Mesenteric fat pad (tissue), 1 donor: ENCODE results near the gene AJAP1. TPM values are rescaled to one million over a fixed set of nuclear protein-coding genes. Genes with fewer than 3 reads are reported as not detected.

Experiments
- DNase-seq: peaks from one replicate; pipeline ENCODE4 v3.0.0-alpha.2; 2020; ENCODE audit warnings: low spot score
- total RNA-seq: library from RNA; stranded (reverse); fragmentation: NEBNext Ultra II Directional; extraction: Animal tissue kit (Norgen Biotek cat#: 25700); gene quantifications from one replicate; pipeline ENCODE4 v1.2.1, GENCODE V29; 2021
- donor health status: DM: yes; HTN: yes; CAD: no.

Gene AJAP1
- total RNA-seq, 1 donor from 2014 or later: 0.55 TPM

DNA sequence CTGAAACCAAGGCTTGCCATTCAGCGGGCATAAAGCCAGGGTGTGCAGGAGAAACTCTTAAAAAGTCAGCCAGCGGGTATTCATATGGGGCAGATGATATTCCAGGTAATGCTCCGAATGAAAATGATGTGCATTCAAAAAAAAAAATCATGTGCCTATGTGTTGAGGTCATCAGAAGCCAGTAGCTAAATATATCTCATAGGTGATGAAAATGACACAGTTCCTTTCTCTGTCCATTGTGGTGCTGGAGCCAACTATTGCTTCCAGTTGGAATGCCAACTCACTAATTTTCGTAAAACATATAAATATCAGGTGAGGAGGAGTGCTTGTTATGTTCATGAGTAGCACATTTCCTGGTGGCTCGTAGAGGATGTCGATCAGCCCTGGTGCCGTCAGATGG is 23.2 kb downstream of the AJAP1 start:
- no peak for DNase-seq

DNA sequence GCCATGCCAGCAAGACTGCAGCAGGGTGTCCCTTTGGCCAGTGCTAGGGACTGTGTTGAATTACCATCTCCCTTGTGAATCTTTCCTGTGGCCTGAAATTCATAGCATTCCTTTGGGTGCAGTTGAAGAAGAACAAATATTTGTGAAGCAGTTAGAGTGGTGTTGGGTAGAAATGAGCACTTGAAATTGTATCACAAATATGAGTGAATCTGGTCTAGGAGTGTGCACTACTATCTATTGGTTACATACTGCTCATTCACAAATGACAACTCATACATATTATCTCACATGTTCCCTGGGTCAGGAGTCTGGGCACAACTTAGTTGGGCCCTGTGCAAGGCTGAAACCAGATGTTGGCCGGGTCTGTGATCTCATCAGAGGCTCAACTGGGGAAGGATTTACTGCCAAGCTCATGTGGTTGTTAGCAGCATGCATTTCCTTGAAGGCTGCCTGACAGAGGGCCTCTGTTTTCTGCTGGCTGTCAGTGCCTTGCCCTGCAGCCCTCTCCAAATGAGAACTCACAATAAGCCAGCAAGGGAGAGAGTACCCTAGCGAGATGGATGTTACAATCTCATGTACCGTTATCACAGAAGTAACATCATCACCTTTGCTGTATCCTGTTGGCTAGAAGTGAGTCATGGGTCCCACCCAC is 23.8 kb downstream of the AJAP1 start:
- DNase-seq: no peak

DNA sequence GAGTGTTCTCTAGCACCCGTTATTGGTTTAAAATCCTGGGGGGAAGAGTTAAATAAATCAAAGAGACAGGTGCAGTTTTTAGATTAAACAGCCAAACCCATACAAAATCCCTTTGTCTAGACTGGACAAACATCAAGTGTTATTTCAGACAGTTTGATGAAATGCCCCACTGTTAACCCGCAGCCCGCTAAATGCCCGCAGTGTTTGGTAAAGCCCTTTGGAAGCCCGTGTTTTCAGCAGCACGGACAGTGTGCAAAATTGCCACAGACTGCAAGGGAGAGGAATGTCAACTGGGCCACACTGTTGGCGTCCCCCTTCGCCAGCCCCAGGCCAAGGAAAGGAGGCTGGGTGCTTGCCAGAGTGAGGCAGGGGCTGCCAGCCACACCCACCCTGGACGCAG is 26.6 kb downstream of the AJAP1 start:
- no peak for DNase-seq

DNA sequence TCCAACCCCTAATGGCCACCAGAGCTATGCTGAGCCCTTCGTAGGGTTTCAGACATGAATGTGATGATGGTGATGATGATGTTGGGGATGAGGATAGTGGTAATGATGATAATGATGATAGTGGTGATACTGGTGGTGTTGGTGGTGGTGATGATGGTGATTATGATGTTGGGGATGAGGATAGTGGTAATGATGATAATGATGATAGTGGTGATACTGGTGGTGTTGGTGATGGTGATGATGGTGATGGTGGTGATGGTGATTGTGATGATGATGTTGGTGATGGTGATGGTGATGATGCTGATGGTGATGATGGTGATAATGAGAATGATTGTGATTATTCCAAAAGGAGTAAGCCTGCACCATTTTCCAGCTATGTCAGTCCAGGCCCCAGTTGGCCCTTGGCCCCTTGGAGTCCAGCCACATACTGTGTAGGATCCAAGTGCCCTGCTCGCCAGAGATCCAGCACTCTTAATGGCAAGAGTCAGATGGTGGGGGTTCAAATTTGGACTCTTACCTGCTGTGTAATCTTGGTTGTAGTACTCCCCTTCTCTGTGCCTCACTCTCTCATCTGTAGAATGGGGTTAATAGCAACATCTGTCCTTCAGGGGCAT is 28.3 kb downstream of the AJAP1 start:
- no peak for DNase-seq

DNA sequence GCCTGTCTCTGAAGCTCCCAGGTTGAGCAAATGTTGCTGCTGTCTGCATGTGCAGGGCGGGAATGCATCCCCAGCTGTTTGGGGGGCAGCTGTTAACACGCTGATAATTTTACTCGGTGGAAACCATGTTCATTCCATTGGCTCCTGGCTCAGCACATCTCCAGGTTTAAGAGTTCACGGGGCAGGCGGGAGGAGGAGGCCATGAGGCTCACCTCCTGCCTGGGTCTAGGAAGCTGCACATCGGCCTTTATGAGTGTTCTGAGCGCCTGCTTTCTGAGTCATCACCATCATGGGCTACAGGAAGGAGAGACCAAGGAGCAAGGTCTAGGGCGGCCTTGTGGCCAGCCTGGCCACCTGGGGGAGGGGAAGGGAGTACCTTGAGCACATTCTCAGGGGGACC is 29.7 kb downstream of the AJAP1 start:
- DNase-seq: no peak

DNA sequence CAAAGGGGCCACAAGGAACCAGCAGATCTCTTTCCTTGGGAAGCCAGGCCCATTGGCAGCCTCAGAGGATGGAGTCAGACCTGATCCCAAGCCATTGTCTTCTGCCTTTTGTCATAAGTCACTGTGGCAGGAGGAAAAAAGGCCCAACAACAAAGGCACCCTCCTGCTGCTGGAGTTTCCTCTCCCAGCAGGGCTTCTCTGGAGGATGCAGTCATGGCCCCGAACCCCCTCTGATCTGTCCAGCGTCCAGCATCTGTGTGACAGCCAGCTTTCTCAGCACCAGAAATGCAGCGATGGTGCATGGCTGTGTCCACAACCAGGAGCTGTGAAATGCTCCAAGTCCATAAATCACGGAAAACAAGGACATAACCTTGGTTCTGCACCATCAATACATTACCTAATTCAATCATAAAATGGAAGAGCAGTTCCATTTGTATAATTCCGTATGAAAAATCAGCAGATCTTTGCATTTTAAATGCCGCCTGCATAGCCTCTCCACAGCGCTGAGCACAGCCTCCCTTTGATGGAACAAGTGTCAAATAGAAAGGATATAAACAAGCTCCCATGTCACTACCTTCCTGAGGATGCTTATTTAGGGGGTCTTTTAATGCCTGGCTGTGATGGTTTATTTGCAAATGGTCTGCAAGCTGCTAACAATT is 30.6 kb downstream of the AJAP1 start:
- no peak for DNase-seq

DNA sequence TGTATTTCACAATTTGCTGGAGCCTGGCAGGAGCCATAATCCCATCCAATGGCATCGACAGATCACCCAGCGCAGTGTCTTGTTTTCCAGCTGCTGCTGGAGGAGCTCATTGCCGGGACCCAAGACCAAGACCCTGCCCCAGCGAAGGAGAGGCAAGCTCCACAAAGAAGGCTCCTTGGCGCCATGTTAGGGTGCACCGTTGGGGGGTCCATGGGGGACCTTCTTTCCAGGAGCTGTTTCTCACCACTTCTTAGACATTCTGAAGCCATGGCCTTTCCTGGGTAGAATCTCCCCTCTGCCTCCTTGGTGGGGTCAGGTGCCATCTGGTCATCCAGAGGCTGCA is 31.1 kb downstream of the AJAP1 start:
- no peak for DNase-seq

DNA sequence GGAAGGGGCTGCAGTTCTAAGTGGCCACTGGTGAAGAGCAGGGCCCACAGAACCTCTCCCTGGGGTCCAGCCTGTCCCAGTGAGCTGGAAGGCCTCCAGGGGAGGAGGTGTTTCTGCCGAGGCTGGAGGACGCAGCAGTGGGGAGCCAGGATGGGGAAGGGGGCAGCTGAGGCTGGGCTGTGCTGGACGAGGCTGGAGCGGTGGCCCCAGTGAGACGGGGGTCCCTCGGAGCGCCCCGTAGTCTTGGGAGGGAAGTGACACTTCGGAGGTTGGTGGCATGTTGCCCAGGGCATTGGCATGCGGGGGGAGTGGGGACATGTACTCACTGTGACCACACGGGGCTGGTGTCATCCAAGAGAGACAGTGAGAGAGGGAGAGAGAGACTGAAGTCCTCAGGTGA is 33.5 kb downstream of the AJAP1 start:
- DNase-seq: no peak

DNA sequence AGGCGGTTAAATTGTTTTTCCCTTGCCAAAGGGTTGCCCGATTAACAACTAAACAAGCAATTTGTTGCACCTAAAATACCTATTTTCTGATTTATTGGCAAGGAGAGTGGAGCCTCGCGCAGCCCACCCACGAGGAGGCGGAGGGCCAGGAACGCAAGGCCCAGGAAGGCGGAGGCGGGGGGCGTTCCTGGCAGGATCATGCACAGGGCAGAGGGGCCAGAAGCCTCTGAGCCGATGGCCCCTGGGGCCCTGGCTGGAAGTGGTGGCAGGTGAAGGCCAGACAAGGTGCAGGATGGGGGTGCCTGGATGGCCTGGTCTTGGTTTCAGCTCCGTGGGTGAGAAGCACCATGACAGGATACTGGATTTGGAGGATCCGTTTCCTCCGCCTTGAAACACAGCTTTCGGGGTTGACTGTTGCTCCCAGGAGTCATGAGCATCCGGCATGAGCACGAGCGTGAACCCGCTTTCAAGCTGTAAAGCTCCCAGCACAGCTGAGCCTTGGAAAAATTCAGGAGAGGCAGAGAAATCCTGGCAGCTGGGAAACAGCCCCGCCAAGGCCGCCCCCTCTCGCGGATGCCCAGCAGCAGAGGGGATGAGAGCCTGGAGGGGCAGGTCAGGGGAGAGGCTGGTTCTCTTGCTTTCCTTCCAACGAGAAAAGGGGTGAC is 35.0 kb downstream of the AJAP1 start:
- no peak for DNase-seq

DNA sequence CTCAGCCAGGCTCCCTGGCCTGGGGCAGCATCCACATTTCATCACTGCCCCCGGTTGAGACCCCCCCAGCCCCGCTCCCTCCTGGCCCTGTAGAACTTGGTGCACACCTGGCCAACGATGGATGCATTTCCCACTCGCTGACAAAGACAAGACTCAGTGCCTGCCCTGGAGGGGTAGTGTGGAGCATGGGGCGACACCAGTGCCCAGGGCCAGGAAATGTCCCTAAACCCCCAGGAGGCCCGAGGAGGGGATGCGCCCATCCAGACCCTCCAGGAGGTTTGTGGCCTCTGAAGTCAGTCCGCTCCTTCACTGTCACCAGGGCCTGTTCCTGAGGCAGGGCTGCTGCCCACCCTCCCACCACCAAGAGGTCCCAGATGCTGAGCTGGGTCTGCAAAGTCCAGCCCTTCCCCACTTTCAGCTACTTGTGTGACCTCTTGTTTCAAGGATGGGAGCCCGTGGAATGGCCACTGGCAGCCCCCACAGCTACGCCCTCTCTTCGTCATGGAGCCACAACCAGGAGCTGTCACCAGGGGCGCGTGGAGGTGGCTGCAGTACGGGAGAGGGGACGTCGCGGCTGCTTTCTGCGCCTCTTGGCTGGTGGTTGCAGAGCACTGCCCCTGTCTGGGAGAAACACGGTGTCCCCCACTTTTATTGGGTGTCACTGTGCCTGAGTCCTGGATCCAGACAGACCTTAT is 35.7 kb downstream of the AJAP1 start:
- DNase-seq: no peak

DNA sequence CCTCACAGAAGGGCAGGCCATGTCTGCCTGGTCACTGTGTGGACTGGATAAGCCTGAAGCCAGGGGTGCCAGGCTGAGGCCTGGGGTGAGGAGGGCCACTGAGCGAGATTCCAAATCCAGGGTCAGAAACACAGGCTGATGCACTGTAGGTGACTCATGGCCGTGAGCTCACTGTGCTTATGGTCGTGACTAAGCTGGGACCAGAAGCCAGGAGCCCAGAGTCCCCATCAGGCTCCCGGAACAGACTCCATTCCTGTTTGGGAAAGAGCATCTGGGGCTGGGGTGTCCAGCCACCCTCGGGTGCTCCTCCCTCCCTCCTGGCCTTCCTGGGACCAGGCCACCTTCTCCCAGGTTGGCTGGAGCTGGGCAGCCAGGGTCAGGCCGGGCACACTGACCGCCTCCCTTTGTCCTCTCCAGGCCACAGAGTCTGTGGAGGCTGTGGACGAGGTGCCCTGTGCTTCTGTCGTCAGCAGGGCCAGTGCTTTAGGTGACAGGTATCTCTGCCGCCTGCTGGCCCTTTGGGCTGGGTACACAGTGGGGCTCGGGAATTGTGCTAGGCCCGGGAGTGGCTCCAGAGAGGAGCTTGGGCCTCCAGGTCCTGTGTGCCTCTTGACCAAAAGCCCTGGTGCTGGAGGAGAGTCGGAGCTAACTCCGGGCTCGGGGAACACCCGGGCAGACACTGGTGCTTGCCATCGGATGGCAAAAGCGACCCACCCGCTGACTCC is 36.7 kb downstream of the AJAP1 start:
- no peak for DNase-seq

DNA sequence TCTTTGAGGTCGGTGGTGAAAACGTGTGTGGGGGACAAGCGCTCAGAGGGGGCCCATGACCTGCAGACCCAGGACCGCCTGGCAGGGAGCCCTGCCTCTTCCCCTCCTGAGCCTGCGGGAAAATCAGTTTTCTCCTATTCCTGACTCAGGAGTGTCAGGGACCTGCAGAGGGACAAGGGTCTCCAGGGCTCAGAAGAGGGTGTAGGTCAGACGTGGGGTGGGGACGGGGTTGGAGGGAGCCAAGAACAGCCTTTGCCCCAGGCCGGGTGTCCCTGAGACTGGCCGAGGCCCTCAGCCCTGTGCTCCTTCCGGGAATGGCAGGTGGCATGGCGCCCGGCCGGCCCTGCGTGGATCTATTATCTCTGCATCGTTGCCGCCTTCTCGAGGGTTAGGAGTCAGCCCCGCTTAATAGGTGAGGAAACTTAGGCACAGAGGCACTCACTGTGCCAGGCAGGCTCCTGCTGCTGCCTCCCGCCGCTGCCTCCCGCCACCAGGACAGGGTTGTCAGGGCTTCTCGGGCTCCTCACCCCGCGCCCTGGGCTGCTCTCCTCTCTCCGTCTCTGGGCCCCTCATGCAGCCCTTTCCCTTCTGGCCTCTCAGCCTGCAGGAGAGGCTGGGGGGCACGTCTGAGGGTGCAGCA is 37.5 kb downstream of the AJAP1 start:
- no peak for DNase-seq

DNA sequence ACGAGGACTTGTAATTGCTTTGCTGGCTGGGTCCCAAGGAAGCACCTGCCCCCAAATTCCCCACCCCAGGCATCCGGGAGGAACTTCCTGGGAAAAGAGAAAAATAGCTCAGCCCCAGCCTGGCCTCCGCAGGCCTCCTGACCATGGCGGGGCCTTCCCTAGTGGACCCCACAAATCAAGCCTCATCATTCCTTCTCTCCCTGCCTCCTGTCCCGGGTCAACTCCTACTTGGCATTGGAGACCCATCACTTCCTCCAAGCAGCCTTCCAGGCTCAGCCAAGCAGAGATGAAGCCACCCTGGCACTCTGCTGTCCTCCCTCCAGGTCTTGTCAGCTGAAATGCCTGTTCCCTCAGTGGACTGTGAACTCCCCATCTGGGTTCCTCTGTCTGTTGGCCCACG is 38.0 kb downstream of the AJAP1 start:
- no peak for DNase-seq

DNA sequence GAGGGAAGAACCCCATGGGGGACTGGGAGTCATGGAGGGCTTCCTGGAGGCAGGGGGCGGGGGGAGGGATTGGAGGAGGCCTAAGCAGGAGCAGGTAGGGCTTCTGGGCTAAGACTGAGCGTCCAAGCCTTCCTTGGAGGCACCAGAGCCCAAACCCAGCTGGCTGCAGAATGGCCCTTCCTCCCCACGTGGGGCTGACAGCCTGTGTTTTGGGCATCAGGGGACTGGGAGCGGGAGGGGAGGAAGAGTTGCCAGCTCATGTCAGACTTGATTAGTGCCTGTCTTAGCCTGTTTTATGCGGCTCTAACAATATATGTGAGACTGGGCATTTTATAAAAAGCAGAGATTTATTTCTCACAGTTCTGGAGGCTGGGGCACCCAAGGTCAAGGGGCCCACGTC is 38.9 kb downstream of the AJAP1 start:
- no peak for DNase-seq

DNA sequence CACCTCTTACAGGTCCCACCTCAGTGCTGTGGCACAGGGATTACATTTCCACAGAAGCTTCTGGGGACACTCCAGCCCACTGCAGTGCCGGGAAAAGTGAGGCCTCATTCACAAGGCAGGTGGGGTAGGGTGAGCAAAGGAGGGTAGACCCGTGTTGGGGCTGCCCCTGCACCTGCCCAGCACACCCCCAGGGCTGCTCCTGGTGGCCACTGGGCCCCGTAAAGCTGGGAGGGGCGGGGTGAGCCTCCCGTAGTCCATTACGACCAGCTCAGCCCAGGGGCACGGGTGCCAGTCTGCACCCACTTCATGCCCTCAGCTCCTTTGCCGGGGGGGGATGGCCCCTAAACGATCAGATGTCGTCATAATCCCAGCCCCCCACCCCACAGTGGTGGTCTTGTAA is 39.5 kb downstream of the AJAP1 start:
- DNase-seq: no peak

DNA sequence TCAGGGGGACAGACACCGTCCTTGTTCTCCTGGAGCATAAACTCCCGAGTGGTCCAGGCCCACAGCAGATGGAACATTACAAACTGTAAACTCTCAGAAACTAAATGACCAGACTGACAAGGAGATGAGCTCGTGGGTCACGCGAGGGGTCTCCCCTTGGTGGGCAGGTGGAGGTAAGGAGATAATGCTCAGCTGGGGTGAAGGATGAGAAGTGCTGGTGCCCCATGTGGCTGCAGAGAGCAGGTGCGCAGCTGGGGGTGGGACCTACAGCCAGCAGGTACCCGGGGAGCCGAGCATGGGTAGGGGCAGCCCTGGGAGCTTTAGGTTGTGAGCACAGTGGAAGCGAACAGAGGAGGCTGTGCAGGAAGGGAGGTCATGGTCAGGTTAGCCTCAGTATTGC is 40.1 kb downstream of the AJAP1 start:
- DNase-seq: no peak

DNA sequence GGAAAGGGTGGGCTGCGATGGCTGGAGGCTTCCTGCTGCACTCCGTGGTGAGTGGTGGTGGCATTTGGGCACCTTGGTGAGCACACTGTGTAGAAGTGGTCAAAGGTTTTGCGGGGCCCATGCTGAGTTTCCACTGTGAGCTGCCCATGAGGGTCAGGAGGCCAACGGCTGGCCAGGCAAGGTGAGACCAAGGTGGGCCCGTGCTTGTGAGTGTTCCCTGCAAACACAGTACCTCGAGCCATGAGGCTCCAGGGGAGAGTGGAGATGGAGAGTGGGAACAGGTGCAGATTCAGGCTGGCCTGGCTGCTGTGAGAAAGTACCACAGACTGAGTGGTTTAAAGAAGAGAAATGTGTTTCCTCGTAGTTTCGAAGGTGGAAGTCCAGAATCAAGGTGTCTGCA is 40.8 kb downstream of the AJAP1 start:
- DNase-seq: no peak

DNA sequence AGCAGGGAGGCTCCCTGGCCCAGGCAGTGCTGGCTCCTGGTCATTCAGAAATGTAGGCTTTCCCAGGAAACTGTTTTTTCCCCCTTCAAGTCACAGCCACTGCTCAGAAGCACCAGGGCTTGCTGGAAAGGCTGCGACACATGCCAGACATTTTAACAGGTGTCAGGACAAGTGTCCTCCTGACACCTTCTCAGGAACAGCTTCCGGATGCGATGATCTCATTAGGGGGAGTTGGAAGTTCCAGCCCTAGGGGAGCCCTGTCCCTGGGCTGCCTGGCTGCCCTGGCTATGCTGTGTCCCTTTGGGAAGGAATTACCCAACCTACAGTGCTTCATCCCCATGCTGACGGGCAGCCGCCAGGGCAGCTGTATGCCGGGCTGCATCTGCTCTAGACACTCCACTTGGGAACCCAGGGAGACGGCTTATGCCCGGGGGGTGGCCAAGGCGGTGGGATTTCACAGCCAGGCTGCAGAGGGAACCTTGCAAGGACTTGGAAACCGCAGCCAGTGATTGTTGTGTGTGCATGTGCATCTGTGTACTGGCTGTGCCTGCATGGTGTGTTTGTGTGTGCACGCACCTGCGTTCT is 41.8 kb downstream of the AJAP1 start:
- DNase-seq: no peak

DNA sequence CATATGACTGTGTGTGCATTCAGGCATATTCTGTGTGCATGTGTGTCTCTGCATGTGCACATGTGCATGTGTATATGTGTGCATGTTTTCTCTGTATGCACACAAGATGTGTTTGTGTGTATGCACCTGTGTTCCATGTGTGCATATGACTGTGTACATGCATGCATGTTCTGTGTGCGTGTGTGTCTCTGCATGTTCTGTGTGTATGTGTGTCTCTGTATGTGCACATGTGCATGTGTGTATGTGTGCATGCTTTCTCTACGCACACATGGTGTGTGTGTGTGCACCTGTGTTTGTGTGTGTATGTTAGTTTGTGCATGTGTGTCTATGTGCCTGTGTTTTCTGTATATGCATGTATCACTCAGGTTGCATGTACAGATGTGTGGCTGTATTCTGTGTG is 42.3 kb downstream of the AJAP1 start:
- no peak for DNase-seq

DNA sequence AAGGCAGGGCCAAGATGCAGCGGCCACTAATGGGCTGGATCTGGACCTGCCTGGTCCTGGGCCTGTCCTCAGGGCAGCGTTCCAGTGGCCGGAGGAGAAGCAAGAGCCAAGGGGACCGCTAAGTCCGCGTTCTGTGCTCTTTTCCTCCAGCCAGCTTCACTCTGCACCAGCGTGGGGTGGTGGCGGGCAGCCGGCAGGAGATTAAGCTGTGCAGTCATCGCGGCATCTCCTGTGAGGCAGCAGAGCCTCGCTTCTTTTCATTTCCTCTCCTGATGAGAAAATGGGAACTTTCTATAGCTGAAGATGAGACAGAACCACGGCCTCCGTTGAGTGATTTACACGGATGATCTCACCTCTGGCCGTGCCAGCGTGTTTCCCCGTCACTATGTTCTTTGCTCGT is 43.4 kb downstream of the AJAP1 start:
- DNase-seq: no peak
